ENCODE measurements around the gene ATP1A1. TPM values are rescaled to one million over a fixed set of nuclear protein-coding genes. Genes with fewer than 3 reads are reported as not detected.

ATP1A1 gene
- total and polyA plus RNA-seq, 2 experiments from 2014 or later, result 66.4 to 116 TPM

DNA sequence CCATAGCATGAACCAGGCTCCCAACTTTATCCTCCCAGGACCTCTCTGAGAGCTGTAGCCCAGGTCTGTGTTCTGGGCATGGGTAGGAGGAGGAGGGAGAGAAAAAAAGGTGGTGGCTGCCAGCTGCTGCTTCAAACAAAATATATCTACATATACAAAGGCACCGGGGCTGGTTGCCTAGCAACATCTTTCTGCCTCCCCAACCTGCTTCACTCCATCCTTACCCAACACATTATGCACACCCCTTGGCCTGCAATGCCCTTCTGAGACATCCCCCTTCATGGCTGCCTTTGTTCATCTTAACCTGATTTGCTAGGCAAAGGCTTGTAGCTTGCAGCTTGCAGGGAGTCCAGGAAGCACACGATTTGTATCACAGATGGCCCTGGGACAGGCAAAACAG lies 27.2 kb upstream of the ATP1A1 start:
- Histone ChIP-seq H3K36me3 (ENCODE audit: low read depth) (no peaks in the 10 kb centered on the region), H3K27ac (no peak overlapping the region), H3K27me3 (replicated peaks; ENCODE audit: insufficient read depth) (no peaks in the 10 kb centered on the region), H3K79me2 (ENCODE audit: insufficient read depth) (no peaks in the 10 kb centered on the region), H3K4me3 (no peak overlapping the region), H3K9me3 (ENCODE audit: low read depth) (no peaks in the 10 kb centered on the region), H3F3A (ENCODE audit: insufficient read depth) (no peaks in the 10 kb centered on the region), H3K9ac (no peak overlapping the region), H3K9me2 (ENCODE audit: insufficient read depth) (no peaks in the 10 kb centered on the region; the same call in 1 of the 2 replicates), H3K4me1 (ENCODE audit: insufficient read depth) (no peaks in the 10 kb centered on the region), H4K20me1 (ENCODE audit: insufficient read depth) (no peaks in the 10 kb centered on the region), H2AFZ (no peak overlapping the region), H3K4me2 (ENCODE audit: unreplicated experiment) (no peak overlapping the region)
- WGBS, 2 experiments (ENCODE audit: low coverage in 1 of 2, low lambda C conversion rate in 2 of 2, missing lambda C conversion rate in 2 of 2), result 9 to 11% methylated on average over 2 of the region's 2 CpGs
- no peak for DNase-seq
- in situ Hi-C loops (cut with MboI), result no loop called here
- no peak for TF ChIP-seq EZH2phosphoT487 (IDR thresholded peaks at IDR 0.05; ENCODE audit: insufficient read depth, low read depth)
- no peak for TF ChIP-seq EZH2 (IDR thresholded peaks at IDR 0.05; ENCODE audit: insufficient read depth, poor library complexity, severe bottlenecking)

DNA sequence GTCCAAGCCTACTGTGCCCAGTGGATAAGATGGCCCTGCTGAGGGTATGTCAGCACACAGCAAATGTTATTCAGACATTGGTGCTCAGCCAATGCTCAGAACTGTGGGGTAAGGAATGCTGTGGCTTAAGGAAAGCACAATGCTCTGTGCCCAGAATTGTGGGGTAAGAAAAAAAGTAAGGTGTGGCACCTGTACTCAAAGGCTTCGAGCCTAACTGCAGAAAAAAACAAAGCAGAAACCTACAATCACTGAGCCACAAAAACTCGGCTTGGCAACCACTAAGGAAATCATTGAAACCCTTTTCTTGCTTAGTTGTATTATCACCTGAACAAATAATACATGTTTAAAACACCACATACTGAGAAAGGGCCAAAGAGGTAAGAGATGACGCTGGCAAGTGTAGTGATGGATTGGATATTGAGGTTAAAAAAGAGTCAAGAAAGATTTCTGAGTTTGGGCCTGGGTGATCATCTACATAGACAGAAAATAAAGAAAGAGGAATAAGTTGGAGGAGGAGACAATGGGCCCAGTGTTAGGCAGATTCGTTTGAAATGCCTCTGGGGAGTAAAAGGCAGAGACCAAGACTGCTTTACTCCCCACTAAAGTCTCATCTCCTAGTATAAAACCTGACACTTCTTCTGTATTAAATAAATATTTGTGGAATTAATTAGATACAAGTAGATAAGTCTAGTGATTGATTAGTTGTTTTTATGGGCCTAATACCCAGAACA lies 25.9 kb upstream of the ATP1A1 start:
- Histone ChIP-seq H3K9me2 (ENCODE audit: insufficient read depth) (no peaks in the 10 kb centered on the region; the same call in 1 of the 2 replicates), H3F3A (ENCODE audit: insufficient read depth) (no peaks in the 10 kb centered on the region), H2AFZ (no peak overlapping the region), H3K27me3 (replicated peaks; ENCODE audit: insufficient read depth) (0 out of 2 replicates have a peak, but pooled peaks cover 5% of the 10 kb centered on the region), H3K4me1 (ENCODE audit: insufficient read depth) (no peaks in the 10 kb centered on the region), H3K9ac (no peak overlapping the region), H3K79me2 (ENCODE audit: insufficient read depth) (no peaks in the 10 kb centered on the region), H3K9me3 (ENCODE audit: low read depth) (no peaks in the 10 kb centered on the region), H3K4me2 (ENCODE audit: unreplicated experiment) (no peak overlapping the region), H3K27ac (no peak overlapping the region), H3K36me3 (ENCODE audit: low read depth) (no peaks in the 10 kb centered on the region), H3K4me3 (no peak overlapping the region), H4K20me1 (ENCODE audit: insufficient read depth) (no peaks in the 10 kb centered on the region)
- no peak for DNase-seq
- in situ Hi-C loops (cut with MboI), result no loop called here
- WGBS, 2 experiments (ENCODE audit: low coverage in 1 of 2, low lambda C conversion rate in 2 of 2, missing lambda C conversion rate in 2 of 2), result 28 to 38% methylated on average over 4 of the region's 4 CpGs
- TF ChIP-seq EZH2 (IDR thresholded peaks at IDR 0.05; ENCODE audit: insufficient read depth, poor library complexity, severe bottlenecking) (no peak), EZH2phosphoT487 (IDR thresholded peaks at IDR 0.05; ENCODE audit: insufficient read depth, low read depth) (no peak)

DNA sequence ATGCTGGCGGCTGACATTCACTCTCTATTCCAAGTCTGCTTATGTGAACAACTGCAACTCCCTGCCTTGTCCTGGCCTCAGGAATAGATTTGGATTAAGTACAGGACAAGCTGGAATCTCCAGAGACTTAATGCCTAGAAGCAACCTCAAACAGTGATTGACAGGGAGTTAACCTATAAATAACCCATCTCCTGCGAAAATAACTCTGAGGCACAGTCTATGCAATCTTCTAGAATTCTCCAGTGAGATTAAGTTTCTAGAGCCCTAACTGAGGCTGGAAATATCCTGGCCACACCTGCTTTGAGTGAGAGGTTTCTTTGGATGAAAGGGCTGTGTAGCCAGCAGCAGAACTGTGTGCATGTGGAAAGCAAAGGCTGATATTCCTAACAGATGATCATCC lies 25.3 kb upstream of the ATP1A1 start:
- H3K9me3 ChIP-seq (ENCODE audit: low read depth), result no peaks in the 10 kb centered on the region
- H3K36me3 ChIP-seq (ENCODE audit: low read depth), result no peaks in the 10 kb centered on the region
- H3F3A ChIP-seq (ENCODE audit: insufficient read depth), result no peaks in the 10 kb centered on the region
- no peaks in the 10 kb centered on the region for H4K20me1 ChIP-seq (ENCODE audit: insufficient read depth)
- TF ChIP-seq EZH2phosphoT487 (IDR thresholded peaks at IDR 0.05; ENCODE audit: insufficient read depth, low read depth), result no peak
- no peak for TF ChIP-seq EZH2 (IDR thresholded peaks at IDR 0.05; ENCODE audit: insufficient read depth, poor library complexity, severe bottlenecking)
- no peak for DNase-seq
- no peak overlapping the region for H3K27ac ChIP-seq
- H3K4me2 ChIP-seq (ENCODE audit: unreplicated experiment), result no peak overlapping the region
- in situ Hi-C loops (cut with MboI), result no loop called here
- no peak overlapping the region for H3K4me3 ChIP-seq
- H2AFZ ChIP-seq, result no peak overlapping the region
- H3K9me2 ChIP-seq (ENCODE audit: insufficient read depth), result no peaks in the 10 kb centered on the region; the same call in 1 of the 2 replicates
- H3K4me1 ChIP-seq (ENCODE audit: insufficient read depth), result no peaks in the 10 kb centered on the region
- 0 out of 2 replicates have a peak, but pooled peaks cover 5% of the 10 kb centered on the region for H3K27me3 ChIP-seq (replicated peaks; ENCODE audit: insufficient read depth)
- no peaks in the 10 kb centered on the region for H3K79me2 ChIP-seq (ENCODE audit: insufficient read depth)
- WGBS, 2 experiments (ENCODE audit: low coverage in 1 of 2, low lambda C conversion rate in 2 of 2, missing lambda C conversion rate in 2 of 2), result 66 to 84% methylated on average over 2 of the region's 2 CpGs
- no peak overlapping the region for H3K9ac ChIP-seq

DNA sequence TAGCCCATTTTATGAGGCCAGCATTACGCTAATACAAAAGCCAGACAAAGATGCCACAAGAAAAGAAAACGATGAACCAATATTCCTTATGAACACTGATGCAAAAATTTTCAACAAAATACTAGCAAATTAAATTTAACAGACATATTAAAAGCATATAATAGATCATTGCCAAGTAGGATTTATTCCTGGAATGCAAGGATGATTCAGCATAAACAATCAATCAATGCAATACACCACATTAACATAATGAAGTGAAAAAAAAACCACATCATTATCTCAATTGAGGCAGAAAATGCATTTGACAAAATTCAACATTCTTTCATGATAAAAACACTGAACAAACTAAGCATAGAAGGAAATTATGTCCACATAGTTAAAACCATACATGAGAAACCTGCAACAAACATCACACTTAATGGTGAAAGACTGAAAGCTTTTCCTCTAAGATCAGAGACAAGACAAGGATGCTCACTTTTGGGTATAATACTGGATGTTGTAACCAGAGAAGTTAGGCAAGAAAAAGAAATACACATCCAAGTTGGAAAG lies 22.9 kb upstream of the ATP1A1 start:
- 72 to 83% methylated on average over 2 of the region's 2 CpGs for WGBS, 2 experiments (ENCODE audit: low coverage in 1 of 2, low lambda C conversion rate in 2 of 2, missing lambda C conversion rate in 2 of 2)
- Histone ChIP-seq H4K20me1 (ENCODE audit: insufficient read depth) (no peaks in the 10 kb centered on the region), H3K4me1 (ENCODE audit: insufficient read depth) (no peaks in the 10 kb centered on the region), H3F3A (ENCODE audit: insufficient read depth) (no peaks in the 10 kb centered on the region), H3K9me2 (ENCODE audit: insufficient read depth) (no peaks in the 10 kb centered on the region; the same call in 1 of the 2 replicates), H3K27me3 (replicated peaks; ENCODE audit: insufficient read depth) (0 out of 2 replicates have a peak, but pooled peaks cover 5% of the 10 kb centered on the region), H3K9me3 (ENCODE audit: low read depth) (no peaks in the 10 kb centered on the region), H3K27ac (no peak overlapping the region), H2AFZ (no peak overlapping the region), H3K36me3 (ENCODE audit: low read depth) (no peaks in the 10 kb centered on the region), H3K9ac (no peak overlapping the region), H3K79me2 (ENCODE audit: insufficient read depth) (no peaks in the 10 kb centered on the region), H3K4me2 (ENCODE audit: unreplicated experiment) (no peak overlapping the region), H3K4me3 (no peak overlapping the region)
- DNase-seq, result no peak
- in situ Hi-C loops (cut with MboI), result no loop called here
- TF ChIP-seq EZH2phosphoT487 (IDR thresholded peaks at IDR 0.05; ENCODE audit: insufficient read depth, low read depth) (no peak), EZH2 (IDR thresholded peaks at IDR 0.05; ENCODE audit: insufficient read depth, poor library complexity, severe bottlenecking) (no peak)

Measured in GM23248 (cell line).